Nephron (organoid): ENCODE data around the gene CUL1.
A peak's percentile ranks its signal among the peaks of the same experiment; 100 is the strongest.

ENCODE experiments used
- H3K27ac Mint-ChIP-seq, 3 experiments: 2 replicates each; pipeline ENCODE4 v1.8.0; 2020; ENCODE audit warnings: mixed read lengths in 3 of 3, mild to moderate bottlenecking in 2 of 3, moderate library complexity in 1 of 3
- H3K27me3 Mint-ChIP-seq: 2 replicates; pipeline ENCODE4 v1.8.0; 2021; ENCODE audit warnings: low read depth, mild to moderate bottlenecking, moderate library complexity, mixed read lengths
- H3K36me3 Mint-ChIP-seq: 2 replicates; pipeline ENCODE4 v1.8.0; 2020; ENCODE audit warnings: low read depth, mixed read lengths
- H3K4me1 Mint-ChIP-seq: 2 replicates; pipeline ENCODE4 v1.8.0; 2020; ENCODE audit warnings: mixed read lengths
- H3K4me3 Mint-ChIP-seq, 3 experiments: 2 replicates each; pipeline ENCODE4 v1.8.0; 2020; ENCODE audit warnings: mild to moderate bottlenecking in 3 of 3, mixed read lengths in 3 of 3, moderate library complexity in 2 of 3
- H3K9me3 Mint-ChIP-seq: 2 replicates; pipeline ENCODE4 v1.8.0; 2020; ENCODE audit warnings: mixed read lengths
- TF ChIP-seq, protein P1 (sequence below), 3 experiments: fragments of 200-600 bp; sonication (generic); IDR thresholded peaks; one replicate each; pipeline ENCODE4 v1.5.0; 2021; ENCODE audit warnings: antibody characterized with exemption in 3 of 3; ENCODE audit not compliant: unreplicated experiment in 3 of 3

Gene CUL1

DNA sequence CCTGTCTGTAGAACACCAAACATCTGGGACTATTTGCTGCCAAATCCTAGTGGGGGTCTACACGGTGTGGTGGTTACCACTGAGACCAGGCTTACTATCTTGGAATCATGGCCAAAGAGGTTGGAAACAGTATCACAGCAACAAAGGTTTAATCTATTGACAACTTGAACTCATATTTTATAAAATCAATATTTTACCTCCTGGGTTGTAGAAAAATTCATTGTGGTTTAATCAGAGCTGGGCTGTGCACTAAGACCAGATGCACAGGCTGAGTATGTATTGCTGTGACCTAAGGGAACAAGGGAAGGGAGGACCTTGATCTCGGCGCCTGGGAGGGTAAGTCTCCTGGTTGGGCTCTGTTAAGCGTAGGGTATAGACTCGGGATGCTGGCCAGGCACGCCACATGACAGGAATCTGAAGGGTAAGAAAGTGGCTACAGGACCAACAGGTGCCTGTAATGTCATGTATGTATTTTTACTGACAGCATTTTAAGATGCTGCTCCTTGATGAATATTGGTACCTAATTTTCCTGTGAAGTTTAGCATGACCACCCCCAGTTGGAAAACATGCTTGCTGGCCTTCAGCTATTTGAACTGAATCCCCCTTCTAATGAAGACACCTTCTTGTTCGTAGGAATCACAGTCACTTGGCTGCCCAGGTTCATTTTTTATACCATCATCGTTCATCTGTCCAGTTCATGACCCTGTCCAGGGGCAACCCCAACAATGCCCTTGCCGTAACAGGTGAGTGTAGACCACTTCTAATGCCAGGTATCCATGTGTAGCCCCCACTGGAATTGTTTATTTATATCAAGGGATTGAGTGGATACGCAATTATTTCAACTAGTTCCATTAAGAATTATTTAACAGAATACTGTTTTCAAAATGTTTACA, 105.9 kb downstream of the CUL1 start:
- H3K36me3 Mint-ChIP-seq, result peaks cover 79% of the 10 kb centered on the region
- no peaks in the 10 kb centered on the region for H3K9me3 Mint-ChIP-seq
- no peak overlapping the region for H3K27ac Mint-ChIP-seq
- H3K27me3 Mint-ChIP-seq, result no peaks in the 10 kb centered on the region
- H3K4me1 Mint-ChIP-seq, result peaks cover 7% of the 10 kb centered on the region
- TF ChIP-seq, protein P1, sequence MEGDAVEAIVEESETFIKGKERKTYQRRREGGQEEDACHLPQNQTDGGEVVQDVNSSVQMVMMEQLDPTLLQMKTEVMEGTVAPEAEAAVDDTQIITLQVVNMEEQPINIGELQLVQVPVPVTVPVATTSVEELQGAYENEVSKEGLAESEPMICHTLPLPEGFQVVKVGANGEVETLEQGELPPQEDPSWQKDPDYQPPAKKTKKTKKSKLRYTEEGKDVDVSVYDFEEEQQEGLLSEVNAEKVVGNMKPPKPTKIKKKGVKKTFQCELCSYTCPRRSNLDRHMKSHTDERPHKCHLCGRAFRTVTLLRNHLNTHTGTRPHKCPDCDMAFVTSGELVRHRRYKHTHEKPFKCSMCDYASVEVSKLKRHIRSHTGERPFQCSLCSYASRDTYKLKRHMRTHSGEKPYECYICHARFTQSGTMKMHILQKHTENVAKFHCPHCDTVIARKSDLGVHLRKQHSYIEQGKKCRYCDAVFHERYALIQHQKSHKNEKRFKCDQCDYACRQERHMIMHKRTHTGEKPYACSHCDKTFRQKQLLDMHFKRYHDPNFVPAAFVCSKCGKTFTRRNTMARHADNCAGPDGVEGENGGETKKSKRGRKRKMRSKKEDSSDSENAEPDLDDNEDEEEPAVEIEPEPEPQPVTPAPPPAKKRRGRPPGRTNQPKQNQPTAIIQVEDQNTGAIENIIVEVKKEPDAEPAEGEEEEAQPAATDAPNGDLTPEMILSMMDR (IDR thresholded peaks at IDR 0.05; ENCODE audit: unreplicated experiment in 3 of 3), result no peak
- H3K4me3 Mint-ChIP-seq, result no peak overlapping the region

DNA sequence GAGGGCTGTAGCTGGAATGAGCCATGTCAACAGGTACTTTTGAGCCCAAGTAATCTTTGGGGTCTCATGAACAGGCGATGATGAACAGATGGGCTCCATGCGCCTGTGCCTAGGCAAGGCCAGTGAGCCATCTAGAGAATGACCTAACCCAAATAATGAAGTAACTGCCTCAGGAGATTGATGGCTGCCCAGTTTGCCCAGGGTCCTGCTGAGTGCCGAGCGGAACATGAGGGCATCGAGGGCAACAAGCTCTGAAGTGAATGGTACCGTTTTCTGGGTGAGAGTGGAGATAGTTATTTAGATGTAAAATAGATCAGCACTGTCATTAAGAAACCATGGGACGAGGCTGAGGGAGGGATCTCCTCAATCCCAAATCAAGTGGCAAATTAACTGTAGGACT, 107.5 kb downstream of the CUL1 start:
- no peaks in the 10 kb centered on the region for H3K9me3 Mint-ChIP-seq
- no peak overlapping the region for H3K4me3 Mint-ChIP-seq
- peaks cover 73% of the 10 kb centered on the region for H3K36me3 Mint-ChIP-seq
- TF ChIP-seq, protein P1 (IDR thresholded peaks at IDR 0.05; ENCODE audit: unreplicated experiment in 3 of 3), result no peak
- H3K4me1 Mint-ChIP-seq, result peaks cover 7% of the 10 kb centered on the region
- H3K27me3 Mint-ChIP-seq, result no peaks in the 10 kb centered on the region
- H3K27ac Mint-ChIP-seq, result no peak overlapping the region

DNA sequence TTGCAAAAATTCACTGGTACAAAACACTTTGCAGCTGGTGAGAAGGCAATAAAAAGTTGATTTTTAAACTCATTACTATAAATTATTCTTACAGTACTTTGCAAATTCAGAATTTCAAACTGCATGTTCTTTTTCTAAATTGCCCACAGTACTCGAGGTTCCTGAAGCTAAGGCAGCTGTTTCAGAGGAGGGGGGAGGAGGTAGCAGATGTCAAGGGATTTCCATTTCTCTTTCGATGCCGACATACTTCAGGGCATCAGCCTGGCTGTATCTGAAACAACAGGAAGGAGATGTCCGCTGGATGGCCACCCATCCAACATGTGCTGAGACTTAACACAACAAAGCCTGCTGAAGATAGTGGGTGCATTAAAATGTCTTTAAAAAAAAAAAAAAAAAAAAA, 108.7 kb downstream of the CUL1 start:
- Mint-ChIP-seq H3K27ac (no peak overlapping the region), H3K36me3 (peaks cover 71% of the 10 kb centered on the region), H3K9me3 (no peaks in the 10 kb centered on the region), H3K27me3 (no peaks in the 10 kb centered on the region), H3K4me1 (peaks cover 7% of the 10 kb centered on the region), H3K4me3 (no peak overlapping the region)
- TF ChIP-seq, protein P1 (IDR thresholded peaks at IDR 0.05; ENCODE audit: unreplicated experiment in 3 of 3), result no peak

DNA sequence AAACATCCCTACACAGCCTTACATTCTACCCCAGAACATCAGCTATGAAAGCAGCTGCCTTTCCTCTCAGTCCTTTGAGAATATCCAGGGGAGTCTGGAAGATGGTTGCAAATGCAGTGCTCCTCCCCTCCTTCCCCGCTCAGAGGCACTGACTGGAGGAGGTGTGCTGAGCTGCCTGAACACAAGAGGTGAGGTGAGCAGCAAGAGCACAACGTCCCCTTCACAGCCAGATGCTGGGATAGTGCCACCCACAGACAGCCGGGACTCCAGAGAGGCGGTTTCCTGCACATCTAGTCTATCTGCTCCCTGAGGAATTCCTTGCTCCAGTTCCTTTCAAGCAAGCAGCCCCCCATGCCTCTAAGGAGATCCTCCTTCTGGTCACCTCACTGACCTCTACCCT, 111.2 kb downstream of the CUL1 start:
- peaks cover 78% of the 10 kb centered on the region for H3K36me3 Mint-ChIP-seq
- H3K4me3 Mint-ChIP-seq, result no peak overlapping the region
- no peaks in the 10 kb centered on the region for H3K9me3 Mint-ChIP-seq
- no peaks in the 10 kb centered on the region for H3K27me3 Mint-ChIP-seq
- TF ChIP-seq, protein P1 (IDR thresholded peaks at IDR 0.05; ENCODE audit: unreplicated experiment in 3 of 3), result no peak
- peak overlapping the region in 2 of 3 experiments; percentile 22 to 74 for H3K27ac Mint-ChIP-seq
- H3K4me1 Mint-ChIP-seq, result peaks cover 7% of the 10 kb centered on the region

DNA sequence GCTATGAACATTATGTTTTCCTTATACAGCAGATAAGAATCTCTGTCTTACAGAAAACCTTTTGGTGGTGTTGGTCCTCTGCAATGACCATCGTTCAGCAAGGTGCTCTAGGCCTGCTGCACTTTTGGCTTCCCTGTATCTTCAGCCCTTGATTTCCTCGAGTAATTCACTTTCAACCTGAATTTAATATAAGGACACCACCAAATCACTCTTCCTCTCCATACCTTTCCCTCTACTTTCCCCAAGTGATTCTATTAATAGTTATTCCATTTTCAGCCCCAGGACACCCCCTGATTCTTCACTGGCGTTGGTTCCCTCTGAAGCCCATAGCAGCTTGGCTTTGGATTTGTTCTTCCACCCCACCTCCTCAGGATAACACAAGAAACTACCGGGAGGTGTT, 113.2 kb downstream of the CUL1 start:
- TF ChIP-seq, protein P1 (IDR thresholded peaks at IDR 0.05; ENCODE audit: unreplicated experiment in 3 of 3), result no peak
- Mint-ChIP-seq H3K9me3 (no peaks in the 10 kb centered on the region), H3K27me3 (no peaks in the 10 kb centered on the region), H3K4me3 (no peak overlapping the region), H3K27ac (no peak overlapping the region), H3K36me3 (peaks cover 71% of the 10 kb centered on the region), H3K4me1 (peaks cover 7% of the 10 kb centered on the region)

DNA sequence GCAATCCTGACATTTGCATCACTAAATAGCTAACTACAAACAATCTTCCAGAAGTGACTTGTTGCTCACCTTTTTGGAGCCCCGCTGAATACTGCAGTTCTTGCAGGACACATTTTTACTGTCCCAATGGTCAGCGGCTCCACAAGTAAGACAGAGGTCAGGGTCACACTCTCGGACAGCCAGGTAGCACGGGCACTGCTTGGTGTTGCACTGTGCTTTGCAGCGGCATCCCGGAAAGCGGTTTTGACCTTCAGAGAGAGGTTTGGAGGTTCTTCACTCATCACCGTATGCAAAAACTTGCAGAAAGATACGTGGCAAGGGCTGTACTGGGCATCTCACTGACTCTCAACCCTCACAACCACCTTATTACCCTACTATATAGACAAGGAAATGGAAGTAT, 115.2 kb downstream of the CUL1 start:
- H3K36me3 Mint-ChIP-seq, result peaks cover 72% of the 10 kb centered on the region
- no peak overlapping the region for H3K4me3 Mint-ChIP-seq
- H3K27ac Mint-ChIP-seq, result no peak overlapping the region
- H3K4me1 Mint-ChIP-seq, result no peaks in the 10 kb centered on the region
- no peaks in the 10 kb centered on the region for H3K27me3 Mint-ChIP-seq
- no peaks in the 10 kb centered on the region for H3K9me3 Mint-ChIP-seq
- TF ChIP-seq, protein P1 (IDR thresholded peaks at IDR 0.05; ENCODE audit: unreplicated experiment in 3 of 3), result no peak
